HTR-8/SVneo (cell line): ENCODE measurements around the gene ZNF28.
"Not testable (repeated sequence)": the region's sequence is repeated elsewhere in the genome, so short reads cannot be mapped to it uniquely, and the experiment has no call there.

Experiments used
- DNase-seq: peaks from one replicate; pipeline ENCODE4 v3.0.0; 2011; ENCODE audit warnings: low spot score, mixed read lengths; ENCODE audit not compliant: insufficient read length
- FAIRE-seq: peaks from 2 replicates; lab custom pipeline; 2011; peaks lifted over from hg19 to GRCh38; lab: Jason Lieb, UNC

Gene ZNF28

GRCh38 chr19:52785506-52785905, 35.9 kb downstream of the ZNF28 start:
- no peak for FAIRE-seq
- DNase-seq, result no peak

- FAIRE-seq, DNase-seq: not testable (repeated sequence)
These were observed 38.6 kb downstream of the ZNF28 start for GRCh38 chr19:52782864-52783263.

GRCh38 chr19:52778811-52779210, 42.6 kb downstream of the ZNF28 start:
- FAIRE-seq (no peak), DNase-seq (no peak)

- not testable (repeated sequence) for DNase-seq, FAIRE-seq
These were observed 65.0 kb downstream of the ZNF28 start for GRCh38 chr19:52756447-52756846.

- FAIRE-seq (no peak), DNase-seq (no peak)
These were observed 71.7 kb downstream of the ZNF28 start for GRCh38 chr19:52749780-52750179.

GRCh38 chr19:52748336-52748950, 73.0 kb downstream of the ZNF28 start:
- DNase-seq, result no peak
- no peak for FAIRE-seq
